Erythroblast (primary cell): Measurements from ENCODE around the gene MOCS3.

Experiments used
- GATA1 ChIP-seq: IDR thresholded peaks from 2 replicates; pipeline ENCODE4 v1.6.1; 2011; ENCODE audit warnings: low read depth, mild to moderate bottlenecking, control low read depth, low read length, moderate library complexity
- POLR2A ChIP-seq: IDR thresholded peaks from 2 replicates; pipeline ENCODE4 v1.6.1; 2011; ENCODE audit warnings: mild to moderate bottlenecking, low read length

GRCh38 chr20:51010932-51011331 is 52.3 kb downstream of the MOCS3 start:
- TF ChIP-seq POLR2A: no peak
- no peak for TF ChIP-seq GATA1
